ENCODE data around the gene HGS.

- TF ChIP-seq POLR2AphosphoS5 (IDR thresholded peaks at IDR 0.05; ENCODE audit: insufficient read depth, low read depth, low read length) (no peak), POLR2A (IDR thresholded peaks at IDR 0.05; ENCODE audit: low read depth, low read length) (no peak), MYC (IDR thresholded peaks at IDR 0.05; ENCODE audit: low read depth, low read length) (no peak), EZH2 (IDR thresholded peaks at IDR 0.05; ENCODE audit: borderline replicate concordance, low read depth, low read length, severe bottlenecking) (no peak), FOS (IDR thresholded peaks at IDR 0.05; ENCODE audit: borderline replicate concordance, insufficient read depth, low read length) (no peak), JUN (IDR thresholded peaks at IDR 0.05; ENCODE audit: borderline replicate concordance, insufficient read depth, insufficient read length, low read depth) (no peak)
- TF ChIP-seq, protein P1, sequence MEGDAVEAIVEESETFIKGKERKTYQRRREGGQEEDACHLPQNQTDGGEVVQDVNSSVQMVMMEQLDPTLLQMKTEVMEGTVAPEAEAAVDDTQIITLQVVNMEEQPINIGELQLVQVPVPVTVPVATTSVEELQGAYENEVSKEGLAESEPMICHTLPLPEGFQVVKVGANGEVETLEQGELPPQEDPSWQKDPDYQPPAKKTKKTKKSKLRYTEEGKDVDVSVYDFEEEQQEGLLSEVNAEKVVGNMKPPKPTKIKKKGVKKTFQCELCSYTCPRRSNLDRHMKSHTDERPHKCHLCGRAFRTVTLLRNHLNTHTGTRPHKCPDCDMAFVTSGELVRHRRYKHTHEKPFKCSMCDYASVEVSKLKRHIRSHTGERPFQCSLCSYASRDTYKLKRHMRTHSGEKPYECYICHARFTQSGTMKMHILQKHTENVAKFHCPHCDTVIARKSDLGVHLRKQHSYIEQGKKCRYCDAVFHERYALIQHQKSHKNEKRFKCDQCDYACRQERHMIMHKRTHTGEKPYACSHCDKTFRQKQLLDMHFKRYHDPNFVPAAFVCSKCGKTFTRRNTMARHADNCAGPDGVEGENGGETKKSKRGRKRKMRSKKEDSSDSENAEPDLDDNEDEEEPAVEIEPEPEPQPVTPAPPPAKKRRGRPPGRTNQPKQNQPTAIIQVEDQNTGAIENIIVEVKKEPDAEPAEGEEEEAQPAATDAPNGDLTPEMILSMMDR (IDR thresholded peaks at IDR 0.05; ENCODE audit: extremely low read depth in 1 of 2, insufficient read depth in 1 of 2, low read depth in 1 of 2, low read length in 2 of 2): no peak
- TF ChIP-seq, protein P2, sequence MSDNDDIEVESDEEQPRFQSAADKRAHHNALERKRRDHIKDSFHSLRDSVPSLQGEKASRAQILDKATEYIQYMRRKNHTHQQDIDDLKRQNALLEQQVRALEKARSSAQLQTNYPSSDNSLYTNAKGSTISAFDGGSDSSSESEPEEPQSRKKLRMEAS (IDR thresholded peaks at IDR 0.05; ENCODE audit: insufficient read depth, insufficient read length): no peak
Measured at GRCh38 chr17:81635431-81635830, 48.4 kb upstream of the HGS start.

All from endothelial cell of umbilical vein (primary cell).